ENCODE measurements around the gene FNDC5. TPM values are rescaled to one million over a fixed set of nuclear protein-coding genes. Genes with fewer than 3 reads are reported as not detected.

Gene FNDC5
- polyA plus RNA-seq, 1 donor from 2014 or later = 21.6 TPM

DNA sequence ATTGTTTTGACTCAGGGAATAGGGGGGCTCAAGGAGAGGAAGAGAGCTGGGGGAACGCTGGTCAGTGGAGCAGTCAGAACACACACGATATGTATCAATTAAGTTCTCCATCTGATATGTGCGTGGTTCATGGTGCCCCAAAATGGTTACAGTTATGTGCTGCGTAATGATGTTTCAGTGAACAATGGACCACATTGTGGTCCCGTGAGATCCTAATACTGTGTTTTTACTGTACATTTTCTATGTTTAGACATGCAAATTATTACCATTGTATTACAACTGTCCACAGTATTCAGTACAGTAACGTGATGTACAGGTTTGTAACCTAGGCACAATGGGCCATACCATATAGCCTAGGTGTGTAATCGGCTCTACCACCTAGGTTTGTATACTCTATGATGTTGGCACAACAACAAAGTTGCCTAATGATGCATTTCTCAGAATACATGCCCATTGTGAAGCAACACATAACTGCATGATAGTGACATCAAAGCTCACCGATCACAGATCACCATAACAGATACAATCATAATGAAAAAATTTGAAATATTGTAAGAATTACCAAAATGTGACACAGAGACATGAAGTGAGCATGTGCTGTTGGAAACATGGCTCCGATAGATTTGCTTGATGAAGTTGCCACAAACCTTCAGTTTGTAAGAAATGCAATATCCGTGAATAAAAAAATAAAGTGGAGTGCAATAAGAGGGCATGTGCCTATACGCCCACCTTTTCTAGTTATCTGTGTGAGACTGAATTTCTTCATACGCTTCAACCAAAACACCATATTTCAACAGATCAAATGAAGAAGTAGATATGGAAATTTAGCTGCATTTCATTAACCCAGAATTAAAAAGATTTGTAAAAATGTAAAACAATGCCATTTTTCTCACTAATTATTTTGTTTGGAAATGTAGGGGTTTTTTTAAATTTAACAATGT, 45.3 kb upstream of the FNDC5 start:
- H3K9me3 ChIP-seq (ENCODE audit: low read length) = no peaks in the 10 kb centered on the region
- no peak overlapping the region for H3K4me3 ChIP-seq (ENCODE audit: low read length)
- no peak overlapping the region for H3K9ac ChIP-seq (ENCODE audit: low read length)
- H4K20me1 ChIP-seq (ENCODE audit: insufficient read depth) = no peaks in the 10 kb centered on the region
- TF ChIP-seq TAF1 (IDR thresholded peaks at IDR 0.05; ENCODE audit: low read depth) (no peak), EZH2 (IDR thresholded peaks at IDR 0.05; ENCODE audit: borderline replicate concordance, insufficient read depth, low read length, poor library complexity, severe bottlenecking) (no peak), SMC3 (conservative IDR thresholded peaks at IDR 0.05; ENCODE audit: poor library complexity) (no peak), POLR2AphosphoS5 (IDR thresholded peaks at IDR 0.05) (no peak)
- TF ChIP-seq, protein P1, sequence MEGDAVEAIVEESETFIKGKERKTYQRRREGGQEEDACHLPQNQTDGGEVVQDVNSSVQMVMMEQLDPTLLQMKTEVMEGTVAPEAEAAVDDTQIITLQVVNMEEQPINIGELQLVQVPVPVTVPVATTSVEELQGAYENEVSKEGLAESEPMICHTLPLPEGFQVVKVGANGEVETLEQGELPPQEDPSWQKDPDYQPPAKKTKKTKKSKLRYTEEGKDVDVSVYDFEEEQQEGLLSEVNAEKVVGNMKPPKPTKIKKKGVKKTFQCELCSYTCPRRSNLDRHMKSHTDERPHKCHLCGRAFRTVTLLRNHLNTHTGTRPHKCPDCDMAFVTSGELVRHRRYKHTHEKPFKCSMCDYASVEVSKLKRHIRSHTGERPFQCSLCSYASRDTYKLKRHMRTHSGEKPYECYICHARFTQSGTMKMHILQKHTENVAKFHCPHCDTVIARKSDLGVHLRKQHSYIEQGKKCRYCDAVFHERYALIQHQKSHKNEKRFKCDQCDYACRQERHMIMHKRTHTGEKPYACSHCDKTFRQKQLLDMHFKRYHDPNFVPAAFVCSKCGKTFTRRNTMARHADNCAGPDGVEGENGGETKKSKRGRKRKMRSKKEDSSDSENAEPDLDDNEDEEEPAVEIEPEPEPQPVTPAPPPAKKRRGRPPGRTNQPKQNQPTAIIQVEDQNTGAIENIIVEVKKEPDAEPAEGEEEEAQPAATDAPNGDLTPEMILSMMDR (IDR thresholded peaks at IDR 0.05; ENCODE audit: poor library complexity, severe bottlenecking) = no peak
- TF ChIP-seq, protein P2, sequence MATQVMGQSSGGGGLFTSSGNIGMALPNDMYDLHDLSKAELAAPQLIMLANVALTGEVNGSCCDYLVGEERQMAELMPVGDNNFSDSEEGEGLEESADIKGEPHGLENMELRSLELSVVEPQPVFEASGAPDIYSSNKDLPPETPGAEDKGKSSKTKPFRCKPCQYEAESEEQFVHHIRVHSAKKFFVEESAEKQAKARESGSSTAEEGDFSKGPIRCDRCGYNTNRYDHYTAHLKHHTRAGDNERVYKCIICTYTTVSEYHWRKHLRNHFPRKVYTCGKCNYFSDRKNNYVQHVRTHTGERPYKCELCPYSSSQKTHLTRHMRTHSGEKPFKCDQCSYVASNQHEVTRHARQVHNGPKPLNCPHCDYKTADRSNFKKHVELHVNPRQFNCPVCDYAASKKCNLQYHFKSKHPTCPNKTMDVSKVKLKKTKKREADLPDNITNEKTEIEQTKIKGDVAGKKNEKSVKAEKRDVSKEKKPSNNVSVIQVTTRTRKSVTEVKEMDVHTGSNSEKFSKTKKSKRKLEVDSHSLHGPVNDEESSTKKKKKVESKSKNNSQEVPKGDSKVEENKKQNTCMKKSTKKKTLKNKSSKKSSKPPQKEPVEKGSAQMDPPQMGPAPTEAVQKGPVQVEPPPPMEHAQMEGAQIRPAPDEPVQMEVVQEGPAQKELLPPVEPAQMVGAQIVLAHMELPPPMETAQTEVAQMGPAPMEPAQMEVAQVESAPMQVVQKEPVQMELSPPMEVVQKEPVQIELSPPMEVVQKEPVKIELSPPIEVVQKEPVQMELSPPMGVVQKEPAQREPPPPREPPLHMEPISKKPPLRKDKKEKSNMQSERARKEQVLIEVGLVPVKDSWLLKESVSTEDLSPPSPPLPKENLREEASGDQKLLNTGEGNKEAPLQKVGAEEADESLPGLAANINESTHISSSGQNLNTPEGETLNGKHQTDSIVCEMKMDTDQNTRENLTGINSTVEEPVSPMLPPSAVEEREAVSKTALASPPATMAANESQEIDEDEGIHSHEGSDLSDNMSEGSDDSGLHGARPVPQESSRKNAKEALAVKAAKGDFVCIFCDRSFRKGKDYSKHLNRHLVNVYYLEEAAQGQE (IDR thresholded peaks at IDR 0.05; ENCODE audit: borderline replicate concordance) = no peak
- H3K27ac ChIP-seq (ENCODE audit: low read length) = no peak overlapping the region
- no peaks in the 10 kb centered on the region for H3K27me3 ChIP-seq (ENCODE audit: insufficient read depth, low read depth, low read length)
- H3K36me3 ChIP-seq (ENCODE audit: insufficient read depth, low read length) = no peaks in the 10 kb centered on the region
- H3K79me2 ChIP-seq (replicated peaks; ENCODE audit: insufficient read depth, low read length) = no peaks in the 10 kb centered on the region
- no peak overlapping the region for H3K4me2 ChIP-seq (ENCODE audit: low read length)
- H3K9me2 ChIP-seq (ENCODE audit: insufficient read depth, low read length) = no peaks in the 10 kb centered on the region
- no peaks in the 10 kb centered on the region for H3F3A ChIP-seq (ENCODE audit: insufficient read depth, low read length, poor library complexity, severe bottlenecking)
- no peak overlapping the region for H2AFZ ChIP-seq (ENCODE audit: low read depth, low read length)

DNA sequence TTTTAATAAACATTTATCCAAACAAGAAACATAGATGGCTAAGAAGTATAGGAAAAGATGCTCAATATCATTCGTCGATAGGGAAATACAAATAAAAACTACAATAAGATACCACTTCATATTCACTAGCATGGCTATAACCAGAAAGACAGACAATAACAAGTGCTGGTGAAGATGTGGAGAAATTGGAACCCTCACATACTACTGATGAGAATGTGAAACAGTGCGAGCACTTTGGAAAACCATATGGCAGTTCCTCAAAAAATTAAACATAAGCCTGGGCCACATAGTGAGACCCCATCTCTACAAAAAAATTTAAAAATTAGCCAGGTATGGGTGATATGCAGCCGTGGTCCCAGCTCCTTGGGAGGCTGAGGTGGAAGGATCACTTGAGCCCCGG, 39.6 kb upstream of the FNDC5 start:
- no peaks in the 10 kb centered on the region for H3K9me3 ChIP-seq (ENCODE audit: low read length)

More for the DNA sequence above, 39.6 kb upstream of the FNDC5 start:
- Histone ChIP-seq H3K4me3 (ENCODE audit: low read length) (no peak overlapping the region), H3K9me2 (ENCODE audit: insufficient read depth, low read length) (no peaks in the 10 kb centered on the region), H3K9ac (ENCODE audit: low read length) (no peak overlapping the region), H3K27me3 (ENCODE audit: insufficient read depth, low read depth, low read length) (no peaks in the 10 kb centered on the region), H4K20me1 (ENCODE audit: insufficient read depth) (no peaks in the 10 kb centered on the region), H3K79me2 (replicated peaks; ENCODE audit: insufficient read depth, low read length) (no peaks in the 10 kb centered on the region), H3F3A (ENCODE audit: insufficient read depth, low read length, poor library complexity, severe bottlenecking) (no peaks in the 10 kb centered on the region), H2AFZ (ENCODE audit: low read depth, low read length) (no peak overlapping the region), H3K36me3 (ENCODE audit: insufficient read depth, low read length) (no peaks in the 10 kb centered on the region), H3K27ac (ENCODE audit: low read length) (no peak overlapping the region), H3K4me2 (ENCODE audit: low read length) (no peak overlapping the region)
- TF ChIP-seq RAD21 (conservative IDR thresholded peaks at IDR 0.05) (no peak), POLR2AphosphoS5 (IDR thresholded peaks at IDR 0.05) (no peak), TAF1 (IDR thresholded peaks at IDR 0.05; ENCODE audit: low read depth) (no peak), MXI1 (conservative IDR thresholded peaks at IDR 0.05; ENCODE audit: poor library complexity, severe bottlenecking) (no peak), EZH2 (IDR thresholded peaks at IDR 0.05; ENCODE audit: borderline replicate concordance, insufficient read depth, low read length, poor library complexity, severe bottlenecking) (no peak), EP300 (conservative IDR thresholded peaks at IDR 0.05; ENCODE audit: poor library complexity, severe bottlenecking) (no peak), SMC3 (conservative IDR thresholded peaks at IDR 0.05; ENCODE audit: poor library complexity) (no peak)
- TF ChIP-seq, protein P2 (IDR thresholded peaks at IDR 0.05; ENCODE audit: borderline replicate concordance) = no peak
- TF ChIP-seq, protein P1 (IDR thresholded peaks at IDR 0.05; ENCODE audit: poor library complexity, severe bottlenecking) = no peak

Measured in neural cell (in vitro differentiated cells).